T-helper 1 cell treated with Interleukin-12 subunit alpha and Interleukin-12 subunit beta and Interleukin-4 antibody, amounts not matched to agents 30 ng/mL and 1 ng/mL, for 36 hours (primary cell): ENCODE results near the gene KNOP1. TPM values are rescaled to one million over a fixed set of nuclear protein-coding genes. Genes with fewer than 3 reads are reported as not detected.
"Not testable (repeated sequence)": the region's sequence is repeated elsewhere in the genome, so short reads cannot be mapped to it uniquely, and the experiment has no call there.

Experiments
- intact Hi-C: fragments of 100-400 bp; cut with micrococcal nuclease; formaldehyde crosslinking; loops from one replicate; pipeline ENCODE4 v1.15.1; 2024
- total RNA-seq: library from RNA; stranded (reverse); gene quantifications from 2 replicates; pipeline ENCODE4 v1.2.3, GENCODE V29; 2022

The KNOP1 gene
- total RNA-seq, 1 donor from 2014 or later: 21.8 TPM

DNA sequence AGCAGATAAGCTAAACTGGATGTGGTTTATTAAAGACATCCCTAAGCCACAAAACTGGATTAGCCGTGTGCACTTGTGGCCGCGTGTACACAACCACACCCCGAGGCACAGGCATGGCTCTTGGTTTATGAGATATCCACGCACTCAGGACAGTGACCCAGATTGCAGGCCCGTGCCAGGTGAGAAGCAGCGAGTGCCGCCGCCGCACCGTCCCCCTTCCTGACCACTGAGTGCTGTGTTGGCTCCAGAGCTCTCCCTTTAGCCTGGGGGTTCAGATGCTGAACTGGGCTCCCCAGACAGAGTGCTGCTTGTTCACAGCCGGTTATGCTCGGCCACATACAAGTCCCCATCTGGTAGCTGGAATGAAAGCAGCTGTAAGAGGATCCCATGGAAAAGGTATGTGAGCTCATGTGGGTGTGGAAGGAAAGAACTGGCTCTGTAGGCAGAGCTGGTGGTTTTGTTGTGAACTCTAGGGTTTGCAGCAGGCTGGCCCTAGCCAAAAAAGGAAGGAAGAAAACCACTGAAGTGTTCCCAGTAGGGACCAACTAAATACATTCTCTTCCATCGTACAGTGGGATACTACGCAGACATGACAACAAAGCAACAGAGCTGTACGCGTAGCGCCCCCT is 29.5 kb downstream of the KNOP1 start:
- intact Hi-C loops: no loop called here

DNA sequence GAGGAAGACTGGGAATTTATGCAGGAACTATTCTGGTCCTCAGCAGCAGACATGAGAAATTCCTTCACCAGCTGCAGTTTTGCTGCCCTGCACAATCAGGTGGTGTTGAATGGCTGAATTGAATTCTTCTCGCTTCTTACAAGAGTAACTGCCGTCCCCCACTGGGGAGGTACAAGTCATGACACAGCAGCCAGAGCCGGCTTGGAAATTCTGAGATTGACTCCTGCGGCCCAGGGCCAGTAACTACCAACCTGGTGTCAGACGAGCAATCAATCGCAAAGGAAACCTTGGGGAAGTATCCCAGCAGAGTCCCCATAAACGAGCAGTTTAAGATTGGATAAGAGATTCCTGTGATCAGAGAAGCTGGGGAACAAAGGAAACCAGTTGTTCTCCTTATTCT is 30.7 kb downstream of the KNOP1 start:
- intact Hi-C loops: no loop called here

DNA sequence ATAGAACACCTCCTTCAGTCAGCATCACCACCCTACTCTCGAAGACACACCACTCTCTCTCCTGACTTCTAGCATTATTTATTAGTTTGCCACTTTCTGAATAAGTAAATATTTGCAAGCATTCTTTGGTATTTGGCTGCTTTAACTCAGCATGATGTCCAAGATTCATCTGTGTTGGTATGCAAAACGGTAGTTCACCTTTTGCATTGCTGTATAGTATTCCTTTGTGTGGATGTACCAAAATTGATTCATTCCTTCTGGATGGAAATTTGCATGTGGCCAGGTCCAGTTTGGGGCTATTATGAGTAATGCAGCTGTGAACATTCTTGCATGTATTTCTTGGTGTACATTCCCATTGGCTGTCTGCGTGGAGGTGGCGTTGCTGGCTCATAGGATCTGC is 32.9 kb downstream of the KNOP1 start:
- intact Hi-C loops: no loop called here

DNA sequence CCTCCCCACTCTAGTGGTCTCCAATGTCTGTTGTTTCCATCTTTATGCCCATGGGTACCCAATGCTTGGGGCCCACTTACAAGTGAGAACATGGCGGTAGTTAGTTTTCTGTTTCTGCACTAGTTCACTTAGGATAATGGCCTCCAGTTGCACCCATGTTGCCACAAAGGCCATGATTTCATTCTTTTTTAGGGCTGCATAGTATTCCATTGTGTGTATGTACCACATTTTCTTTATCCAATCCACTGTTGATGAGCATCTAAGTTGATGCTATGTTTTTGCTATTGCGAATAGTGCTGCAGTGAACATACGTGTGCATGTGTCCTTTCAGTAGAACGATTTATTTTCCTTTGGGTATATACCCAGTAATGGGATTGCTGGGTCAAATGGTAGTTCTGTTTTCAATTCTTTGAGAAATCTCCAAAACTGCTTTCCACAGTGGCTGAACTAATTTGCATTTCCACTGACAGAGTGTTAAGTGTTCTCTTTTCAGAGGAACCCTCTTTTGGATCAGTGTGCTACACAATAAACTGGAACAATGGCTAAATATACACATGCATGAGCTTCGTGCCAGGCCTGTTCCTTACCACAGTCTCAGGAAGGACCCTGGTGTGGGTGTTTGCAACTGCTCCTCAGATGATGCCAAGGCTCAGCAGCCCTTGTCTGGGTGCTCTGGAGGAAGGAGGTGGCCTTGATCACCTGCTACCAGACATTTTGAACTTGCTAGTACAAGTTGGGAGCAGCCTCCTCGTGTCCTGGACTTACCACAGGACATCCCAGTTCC is 34.4 kb downstream of the KNOP1 start:
- intact Hi-C loops: no loop called here

DNA sequence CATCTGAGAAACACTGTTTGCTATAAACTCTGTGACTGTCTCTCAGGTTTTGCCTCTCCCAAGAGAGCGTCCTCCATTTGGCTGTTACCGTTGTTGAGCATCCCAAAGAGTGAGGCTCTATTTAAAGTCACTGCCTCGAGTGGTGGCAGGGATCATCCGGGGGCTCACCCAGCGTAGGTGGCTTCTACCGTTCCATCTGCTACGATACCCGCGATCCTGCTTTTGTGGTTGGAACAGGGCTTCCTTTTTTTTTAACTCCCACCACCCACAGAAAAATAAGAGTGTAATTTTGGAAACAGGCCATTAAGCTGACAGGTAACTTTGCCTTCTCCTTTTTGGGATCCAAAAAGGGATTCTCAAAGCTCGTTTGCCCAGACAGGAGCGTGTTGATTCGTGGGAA is 36.4 kb downstream of the KNOP1 start:
- intact Hi-C loops: no loop called here

DNA sequence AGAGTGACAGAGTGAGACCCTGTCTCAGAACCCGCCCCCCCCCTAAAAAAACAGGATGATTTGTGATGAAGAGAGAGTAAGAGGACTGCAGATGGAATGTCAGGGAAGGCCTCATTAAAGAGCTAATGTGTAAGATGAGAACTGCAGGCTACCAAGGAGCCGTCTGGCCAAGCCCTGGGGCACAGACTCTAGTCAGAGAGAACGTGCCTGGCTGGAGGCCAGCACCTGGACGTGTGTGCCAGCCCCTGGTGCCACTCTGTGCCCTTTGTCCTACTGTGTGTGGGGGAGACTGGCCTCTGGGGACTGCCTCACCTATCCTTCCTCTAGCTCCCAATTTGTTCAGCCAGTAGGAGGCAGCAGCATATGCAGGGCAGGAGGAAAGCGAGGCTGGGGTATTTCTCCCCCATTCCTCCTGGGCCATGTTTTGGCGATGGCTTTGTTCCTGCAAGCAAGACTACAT is 37.1 kb downstream of the KNOP1 start:
- intact Hi-C loops: no loop called here

DNA sequence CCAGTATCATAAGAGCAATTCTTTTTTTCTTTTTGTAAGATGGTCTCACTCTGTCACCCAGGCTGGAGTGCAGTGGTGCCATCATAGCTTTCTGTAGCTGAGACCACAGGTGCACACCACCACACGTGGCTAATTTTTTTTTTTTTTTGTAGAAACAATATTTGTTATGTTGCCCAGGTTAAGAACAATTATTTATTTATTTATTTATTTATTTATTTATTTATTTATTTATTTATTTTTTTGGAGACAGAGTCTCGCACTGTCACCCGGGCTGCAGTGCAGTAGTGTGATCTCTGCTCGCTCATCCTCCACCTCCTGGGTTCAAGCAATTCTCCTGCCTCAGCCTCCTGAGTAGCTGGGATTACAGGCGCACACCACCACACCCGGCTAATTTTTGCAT is 38.7 kb downstream of the KNOP1 start:
- intact Hi-C loops: not testable (repeated sequence)

DNA sequence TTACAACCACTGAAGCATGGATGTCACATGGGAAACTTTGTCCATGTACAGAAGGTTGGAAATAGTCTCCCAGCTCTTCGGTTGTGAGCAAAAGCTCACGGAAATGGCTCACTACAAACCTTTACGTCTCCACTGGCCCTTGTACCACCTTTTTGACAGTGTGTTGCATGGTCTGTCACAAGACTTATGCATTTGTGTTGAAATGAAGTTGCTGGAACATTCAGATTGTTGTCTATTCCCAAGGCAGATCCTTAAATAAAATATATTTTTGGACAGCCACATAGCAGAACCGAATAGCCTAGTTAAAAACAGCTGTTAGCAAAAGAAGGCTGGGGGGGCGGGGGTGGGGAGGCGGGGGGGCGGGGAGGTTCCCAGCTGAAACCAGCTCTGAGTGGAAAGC is 39.2 kb downstream of the KNOP1 start:
- intact Hi-C loops: no loop called here

DNA sequence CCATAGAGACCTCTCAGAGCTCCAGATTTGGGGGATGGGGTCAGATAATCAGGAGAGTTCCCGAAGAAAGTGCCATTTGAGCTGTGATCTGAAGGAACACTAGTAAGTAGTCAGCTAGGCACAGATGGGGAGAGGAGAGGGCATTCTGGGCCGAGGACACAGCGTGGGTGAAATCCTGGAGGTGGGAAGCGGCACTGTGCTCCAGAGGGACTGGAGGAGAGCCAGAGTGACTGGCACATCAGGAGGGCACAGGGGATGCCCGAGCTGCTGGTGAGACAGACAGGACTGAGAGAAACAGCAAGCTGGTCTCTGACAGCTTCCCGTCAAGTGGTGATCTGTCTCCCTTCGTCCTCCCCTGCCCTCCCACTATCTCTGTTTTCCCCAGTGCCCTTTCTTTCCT is 40.6 kb downstream of the KNOP1 start:
- intact Hi-C loops: no loop called here

DNA sequence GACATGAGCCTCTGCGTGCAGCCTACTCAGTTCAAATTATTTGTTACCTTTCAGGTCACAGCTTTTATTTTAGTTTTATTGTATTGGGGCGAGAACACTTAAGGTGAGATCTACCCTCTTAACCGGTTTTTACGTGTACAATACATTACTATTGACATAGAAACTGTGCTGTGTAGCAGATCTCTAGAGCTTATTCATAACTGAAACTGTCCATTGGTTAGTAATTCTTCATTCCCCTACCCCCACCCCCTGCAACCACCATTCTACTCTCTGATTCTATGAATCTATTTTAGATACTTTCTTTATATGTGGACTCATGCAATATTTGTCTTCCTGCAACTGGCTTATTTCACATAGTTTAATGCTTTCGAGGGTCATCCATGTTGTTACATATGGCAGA is 43.5 kb downstream of the KNOP1 start:
- intact Hi-C loops: no loop called here

DNA sequence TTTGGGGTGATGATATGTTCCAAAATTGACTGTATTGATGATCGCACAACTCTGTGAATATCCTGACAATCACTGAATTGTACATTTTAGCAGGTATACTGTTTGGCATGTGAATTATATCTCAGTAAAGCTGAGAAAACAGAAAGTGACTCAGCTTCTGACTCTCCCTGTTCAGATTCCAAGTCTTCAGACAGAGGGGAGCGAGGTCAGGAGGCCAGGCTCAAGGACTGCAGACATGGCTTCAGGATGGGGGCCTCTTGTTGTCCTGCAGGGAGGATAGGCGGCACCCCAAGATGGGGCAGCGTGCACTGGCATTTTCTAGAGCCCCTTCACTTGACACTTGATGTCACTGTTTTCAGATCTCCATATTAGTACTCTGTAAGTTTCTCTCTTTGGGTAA is 45.6 kb downstream of the KNOP1 start:
- intact Hi-C loops: no loop called here

DNA sequence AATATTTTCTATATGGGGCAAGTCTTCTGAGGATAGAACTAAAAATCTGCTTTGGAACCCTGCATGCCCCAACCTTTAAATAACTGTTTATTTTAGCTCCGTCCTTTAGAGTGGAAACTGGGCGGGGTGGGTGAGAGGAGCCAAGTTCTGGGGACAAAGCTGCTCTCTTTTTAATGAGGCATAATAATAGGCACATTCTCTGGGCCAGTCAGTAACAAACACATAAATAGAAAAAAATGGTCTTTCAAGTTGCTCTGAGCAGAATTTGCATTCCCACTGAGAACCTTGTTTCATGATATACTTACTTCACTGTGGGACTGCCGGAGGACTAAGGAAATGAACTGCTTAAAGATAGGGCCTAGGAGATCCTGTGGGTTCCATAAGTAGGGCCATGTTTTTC is 51.5 kb downstream of the KNOP1 start:
- intact Hi-C loops: no loop called here

DNA sequence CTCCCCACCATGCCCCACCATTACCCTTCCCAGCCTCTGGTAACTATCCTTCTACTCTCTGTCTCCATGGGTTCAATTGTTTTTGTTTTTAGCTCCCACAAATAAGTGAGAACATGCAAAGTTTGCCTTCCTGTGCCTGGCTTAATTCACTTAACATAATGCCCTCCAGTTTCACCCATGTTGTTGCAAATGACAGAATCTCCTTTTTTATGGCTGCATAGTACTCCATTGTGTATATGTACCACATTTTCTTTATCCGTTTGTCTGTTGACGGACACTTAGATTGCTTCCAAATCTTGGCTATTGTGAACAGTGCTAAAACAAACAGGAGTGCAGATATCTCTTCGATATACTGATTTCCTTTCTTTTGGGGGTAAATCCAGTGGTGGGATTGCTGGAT is 52.7 kb downstream of the KNOP1 start:
- intact Hi-C loops: not testable (repeated sequence)

DNA sequence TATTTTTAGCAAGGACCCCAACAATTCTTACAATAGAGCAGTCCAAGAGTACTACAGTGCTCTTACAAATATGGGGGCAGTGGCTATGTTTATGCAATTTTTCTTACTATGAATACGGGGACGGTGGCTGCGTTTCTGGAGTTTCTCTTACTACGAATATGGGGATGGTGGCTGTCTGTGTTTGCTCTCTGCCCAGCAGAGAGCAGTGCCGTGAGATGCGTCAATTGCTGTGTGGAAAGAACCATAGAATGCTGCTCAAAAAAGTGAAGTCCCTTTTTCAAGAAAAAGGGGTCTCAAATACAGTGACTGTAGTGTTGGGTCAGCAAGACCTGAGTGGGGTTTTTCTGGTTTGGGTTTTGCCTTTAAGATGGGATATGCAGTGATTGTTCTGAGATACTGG is 53.9 kb downstream of the KNOP1 start:
- intact Hi-C loops: no loop called here

DNA sequence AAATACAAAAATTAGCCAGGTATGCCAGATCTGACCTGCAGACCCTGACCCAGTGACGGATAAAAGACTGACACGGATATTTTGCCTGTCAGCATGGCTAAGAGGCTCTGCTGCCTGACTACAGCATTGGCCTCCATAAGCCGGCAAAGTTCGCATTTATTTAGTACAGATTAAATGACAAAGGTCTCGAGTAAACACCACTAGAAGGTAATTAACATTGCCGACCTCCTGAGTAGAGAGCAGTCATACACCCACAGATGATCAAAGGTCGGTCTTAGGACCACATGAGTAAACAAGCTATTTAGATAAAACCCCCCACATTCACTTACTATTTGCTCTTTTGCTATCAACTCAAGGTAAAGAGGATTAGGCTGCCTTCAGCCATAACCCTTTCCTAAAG is 55.7 kb downstream of the KNOP1 start:
- intact Hi-C loops: no loop called here

DNA sequence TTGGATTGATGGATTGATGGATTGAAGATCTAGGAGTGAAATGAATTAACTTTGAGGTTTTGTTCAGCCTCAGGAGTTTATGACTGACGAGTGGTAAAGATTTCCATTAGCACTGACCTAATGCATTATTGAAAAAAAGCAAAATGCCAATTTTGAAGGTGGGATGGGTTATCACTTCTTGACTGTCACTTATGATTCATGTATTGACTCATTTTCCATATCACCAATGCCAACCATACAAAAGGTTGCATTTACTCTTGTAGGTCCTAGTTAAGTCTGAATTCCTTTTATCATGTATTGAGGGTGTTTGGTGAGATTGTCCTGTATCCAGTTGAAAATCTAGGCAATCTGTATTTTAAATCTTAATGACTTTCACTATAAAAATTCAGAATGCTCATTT is 57.6 kb downstream of the KNOP1 start:
- intact Hi-C loops: no loop called here

DNA sequence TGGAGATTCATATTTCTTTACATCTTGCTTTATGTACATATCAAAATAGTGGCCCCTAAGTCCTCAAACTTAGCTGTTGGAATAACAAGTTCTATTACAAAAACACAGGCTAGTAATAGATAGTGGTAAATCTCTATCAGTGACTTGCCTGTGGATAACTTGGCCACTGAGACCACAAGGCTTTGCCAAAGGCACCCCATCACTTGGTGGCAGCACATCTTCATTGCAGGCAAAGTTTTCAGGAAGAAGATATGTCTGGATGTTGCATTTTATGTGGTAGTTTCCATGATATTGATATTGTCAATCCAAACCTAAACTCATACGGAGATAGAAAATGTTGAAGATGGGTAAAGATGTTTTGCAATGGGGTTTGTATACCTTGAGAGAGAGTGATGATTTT is 58.5 kb downstream of the KNOP1 start:
- intact Hi-C loops: no loop called here

DNA sequence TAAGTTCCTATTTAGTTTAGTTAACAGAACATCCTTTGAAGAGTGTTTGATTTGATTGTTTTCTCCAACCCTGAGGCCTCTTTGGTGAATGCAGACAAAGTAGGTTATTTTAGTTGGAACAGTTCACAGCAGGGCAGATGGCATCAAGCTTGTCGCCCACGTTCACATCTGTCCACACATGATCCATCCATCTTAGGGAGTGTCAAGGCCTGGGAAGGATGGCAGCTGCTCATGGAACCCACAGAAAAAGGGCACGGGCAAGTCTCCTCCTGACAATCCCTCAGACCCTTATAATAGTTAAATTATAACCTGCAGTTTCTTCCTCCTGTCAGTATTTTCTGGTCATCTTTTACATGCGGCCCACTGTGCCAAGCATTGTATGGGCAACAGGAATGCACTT is 60.2 kb downstream of the KNOP1 start:
- intact Hi-C loops: no loop called here

DNA sequence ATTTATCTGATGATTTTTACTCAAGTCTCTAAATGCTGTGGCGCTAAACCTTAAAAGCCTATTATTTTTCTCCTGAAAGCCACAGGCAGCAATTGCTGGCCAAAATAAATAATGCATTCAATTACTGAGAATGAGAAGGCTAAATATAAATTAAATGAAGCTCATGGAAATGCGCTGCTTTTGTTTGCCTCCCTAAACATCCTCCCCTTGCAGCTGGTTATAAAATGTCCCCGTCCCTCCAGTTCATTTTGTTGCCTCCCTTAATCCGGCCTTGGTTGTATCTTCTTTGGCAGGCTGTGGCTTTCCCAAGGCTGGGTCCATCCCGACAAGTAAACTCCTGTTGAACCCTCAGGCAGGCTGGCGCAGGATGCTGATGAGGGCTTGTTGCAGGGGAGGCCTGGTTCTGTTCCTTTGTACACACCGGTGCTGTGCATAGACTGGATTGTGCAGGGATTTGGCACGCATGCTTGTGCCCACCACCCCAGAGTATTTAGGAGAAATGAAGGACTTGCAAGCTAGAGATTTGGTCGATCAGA is 62.7 kb downstream of the KNOP1 start:
- intact Hi-C loops: no loop called here

DNA sequence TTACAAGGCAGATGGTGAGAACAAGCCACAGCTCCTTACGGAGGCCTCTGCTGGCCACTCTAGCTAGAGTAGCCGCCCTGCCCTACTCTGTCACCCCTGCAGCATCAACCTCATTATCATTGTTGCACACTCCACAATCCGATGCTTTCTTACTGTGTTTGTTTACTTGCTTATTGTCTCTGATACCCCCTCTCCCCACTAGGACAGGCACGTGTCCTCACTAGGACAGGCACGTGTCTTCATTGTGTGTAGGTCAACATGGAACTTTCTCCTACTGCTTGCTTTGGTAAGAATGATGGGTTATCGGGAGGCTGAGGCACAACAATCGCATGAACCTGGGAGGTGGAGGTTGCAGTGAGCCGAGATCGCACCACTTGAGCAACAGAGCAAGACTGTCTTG is 63.9 kb downstream of the KNOP1 start:
- intact Hi-C loops: no loop called here
